Measurements from ENCODE around the gene PITX1. TPM values are rescaled to one million over a fixed set of nuclear protein-coding genes. Genes with fewer than 3 reads are reported as not detected.
A peak's percentile ranks its signal among the peaks of the same experiment; 100 is the strongest.

Gene PITX1
- total RNA-seq, 3 donors from 2014 or later, result 0.15 to 2.1 (median 0.33) TPM

GRCh38 chr5:135028791-135029476, 5.1 kb downstream of the PITX1 start:
- no peak for DNase-seq (ENCODE audit: low spot score in 2 of 2)

DNA sequence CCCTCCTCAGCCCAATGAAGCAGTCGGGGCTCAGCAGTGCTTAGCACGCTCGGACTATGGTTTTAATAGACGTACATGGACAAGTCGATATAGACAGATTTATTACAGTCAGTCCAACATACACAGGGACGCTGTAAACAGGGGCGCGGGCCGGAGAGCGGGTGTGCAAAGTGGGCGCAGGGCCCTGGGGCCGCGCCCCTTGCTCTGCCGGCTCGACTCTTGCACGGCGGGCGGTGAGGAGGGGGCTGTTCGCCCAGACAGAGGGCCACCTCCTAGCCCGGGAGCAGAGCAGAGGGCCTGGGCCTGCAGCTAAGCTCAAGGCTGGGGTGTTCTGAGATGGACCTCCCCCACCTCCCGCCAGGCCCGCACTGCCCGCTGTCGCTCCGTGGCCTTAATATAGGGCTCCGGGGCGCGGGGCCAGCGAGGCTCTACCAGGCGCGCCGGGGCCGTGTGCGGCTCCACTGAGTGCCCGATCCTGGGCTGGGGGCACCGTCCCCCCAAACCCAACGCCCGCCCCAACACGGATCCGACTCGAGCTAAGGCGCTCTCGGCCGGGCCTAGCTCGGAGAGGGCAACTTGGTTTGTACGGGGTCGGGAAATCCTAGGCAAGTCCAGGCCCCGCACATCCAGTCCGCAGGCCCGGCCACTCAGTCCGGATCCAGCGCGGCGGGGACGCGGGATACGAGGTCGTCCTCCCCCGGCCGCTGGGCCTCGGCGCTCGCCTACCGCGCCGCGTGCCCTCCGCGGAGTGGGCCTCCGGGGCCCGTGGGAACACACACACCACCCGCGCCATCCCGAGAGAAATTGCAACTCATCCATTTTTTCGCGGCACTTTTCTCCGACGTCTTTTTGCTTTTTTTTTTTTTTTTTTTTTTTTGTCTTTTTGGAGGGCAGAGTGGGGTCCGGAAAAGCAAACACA, 6.1 kb downstream of the PITX1 start:
- intact Hi-C loops (cut with DNase I; ENCODE audit: low total_unique reads), result loop anchor here (5.0 kb wide), 1 partner anchor 1104 kb away; the partner anchor contains the start of gene SMAD5
- peaks cover 7 to 60% of the 10 kb centered on the region in 2 donors for H3K27me3 ChIP-seq

More at GRCh38 chr5:135028791-135029476, 5.1 kb downstream of the PITX1 start:
- Histone ChIP-seq H3K27ac (no peak overlapping the region), H3K27me3 (peaks cover 7 to 70% of the 10 kb centered on the region in 2 donors), H3K4me1 (peaks cover 13 to 17% of the 10 kb centered on the region in 2 donors), H3K36me3 (no peaks in the 10 kb centered on the region), H3K4me3 (peak overlapping the region in 1 of 3 donors; percentile 2), H3K9me3 (no peaks in the 10 kb centered on the region)
- no peak for TF ChIP-seq POLR2A (IDR thresholded peaks at IDR 0.05)
- no peak for TF ChIP-seq CTCF (IDR thresholded peaks at IDR 0.05)
- TF ChIP-seq POLR2AphosphoS5 (IDR thresholded peaks at IDR 0.05), result no peak
- intact Hi-C loops (cut with DNase I; ENCODE audit: low total_unique reads), result loop anchor here (5.0 kb wide), 1 partner anchor 1103 kb away; the partner anchor contains the start of gene SMAD5

GRCh38 chr5:135027266-135027696, 6.7 kb downstream of the PITX1 start:
- H3K9me3 ChIP-seq, result no peaks in the 10 kb centered on the region
- H3K27me3 ChIP-seq, result peaks cover 7 to 53% of the 10 kb centered on the region in 2 donors
- DNase-seq (ENCODE audit: low spot score in 2 of 2), result no peak
- no peak overlapping the region for H3K4me3 ChIP-seq
- H3K36me3 ChIP-seq, result no peaks in the 10 kb centered on the region
- intact Hi-C loops (cut with DNase I; ENCODE audit: low total_unique reads), result loop anchor here (5.0 kb wide), 1 partner anchor 1105 kb away; the partner anchor contains the start of gene SMAD5
- peaks cover 8 to 9% of the 10 kb centered on the region in 2 donors for H3K4me1 ChIP-seq
- no peak for TF ChIP-seq POLR2AphosphoS5 (IDR thresholded peaks at IDR 0.05)
- TF ChIP-seq CTCF (IDR thresholded peaks at IDR 0.05), result no peak
- no peak for TF ChIP-seq POLR2A (IDR thresholded peaks at IDR 0.05)
- no peak overlapping the region for H3K27ac ChIP-seq

More for the DNA sequence above, 6.1 kb downstream of the PITX1 start:
- Histone ChIP-seq H3K4me3 (no peak overlapping the region), H3K4me1 (peaks cover 8 to 13% of the 10 kb centered on the region in 2 donors), H3K36me3 (no peaks in the 10 kb centered on the region), H3K27ac (no peak overlapping the region), H3K9me3 (no peaks in the 10 kb centered on the region)
- no peak for DNase-seq (ENCODE audit: low spot score in 2 of 2)
- TF ChIP-seq POLR2A (IDR thresholded peaks at IDR 0.05) (no peak), POLR2AphosphoS5 (IDR thresholded peaks at IDR 0.05) (no peak), CTCF (IDR thresholded peaks at IDR 0.05) (no peak)

DNA sequence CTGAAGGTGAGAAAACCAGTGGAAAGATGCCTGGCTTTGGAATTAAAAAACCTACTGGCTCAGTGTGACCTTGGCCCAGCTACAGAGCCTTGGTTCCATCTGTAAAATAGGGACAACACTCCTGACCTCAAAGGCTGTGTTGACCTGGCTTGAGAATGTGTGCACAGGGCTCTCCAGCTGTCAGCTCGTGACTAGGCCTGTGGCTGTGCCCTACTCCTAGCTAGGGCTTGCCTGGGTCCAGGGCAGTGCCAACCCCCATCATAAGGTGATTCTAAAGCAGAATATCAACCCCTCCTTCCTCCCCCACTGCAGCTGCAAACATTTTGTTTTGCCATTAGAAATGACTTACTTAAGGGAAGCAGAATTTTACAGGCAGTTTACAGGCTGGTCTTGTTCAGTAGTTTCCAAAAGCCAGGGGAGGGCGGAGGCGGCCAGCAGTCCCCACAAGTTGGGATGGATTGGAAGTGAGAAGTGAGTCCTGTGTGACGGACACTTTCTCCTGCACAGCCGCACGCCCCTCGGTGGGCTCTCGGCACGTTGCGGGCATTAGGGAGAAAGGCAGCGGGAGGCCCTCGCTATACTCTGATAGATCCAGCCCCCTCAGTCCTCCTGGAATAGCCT, 7.3 kb downstream of the PITX1 start:
- TF ChIP-seq POLR2A (IDR thresholded peaks at IDR 0.05), result no peak
- H3K27me3 ChIP-seq, result peaks cover 7 to 48% of the 10 kb centered on the region in 2 donors
- DNase-seq (ENCODE audit: low spot score in 2 of 2), result no peak
- H3K4me3 ChIP-seq, result no peak overlapping the region
- intact Hi-C loops (cut with DNase I; ENCODE audit: low total_unique reads), result loop anchor here (5.0 kb wide), 1 partner anchor 1106 kb away; the partner anchor contains the start of gene SMAD5
- no peaks in the 10 kb centered on the region for H3K9me3 ChIP-seq
- H3K36me3 ChIP-seq, result no peaks in the 10 kb centered on the region
- H3K4me1 ChIP-seq, result peaks cover 8 to 9% of the 10 kb centered on the region in 2 donors
- no peak overlapping the region for H3K27ac ChIP-seq
